ENCODE data around the gene ZBTB42. TPM values are rescaled to one million over a fixed set of nuclear protein-coding genes. Genes with fewer than 3 reads are reported as not detected.
A peak's percentile ranks its signal among the peaks of the same experiment; 100 is the strongest.

Gene ZBTB42
- total RNA-seq, 1 experiment from 2014 or later = 4.2 TPM

GRCh38 chr14:104752735-104753527, 48.0 kb upstream of the ZBTB42 start, which contains the start of gene SIVA1:
TSS of gene SIVA1 (plus strand) at chr14:104753147. CDS start at chr14:104753202, 55 bp downstream.
- no peaks in the 10 kb centered on the region for H3K9me2 ChIP-seq (ENCODE audit: insufficient read depth)
- POLR2A ChIA-PET (ENCODE audit: unreplicated experiment) = interaction anchor here (0.7 kb wide), 1 partner anchor 45 kb away, joined by 3 read pairs; no protein-coding TSS in a partner anchor
- no TSS peak for BruUV-seq (replicated peaks)
- peak; percentile 95 to 97 for DNase-seq
- H3K4me3 ChIP-seq = peak within 1 kb of the TSS; percentile 65
- peak within 1 kb of the TSS; percentile 92 for H2AFZ ChIP-seq
- H3K27ac ChIP-seq = 0 out of 2 replicates have a peak within 1 kb of the TSS, but pooled peaks have one; percentile 7
- peak within 1 kb of the TSS; percentile 96 for H3K4me2 ChIP-seq
- H3K27me3 ChIP-seq (ENCODE audit: insufficient read depth, low read depth) = no peaks in the 10 kb centered on the region
- CTCF ChIA-PET = interaction anchor here (0.6 kb wide), 1 partner anchor 548 kb away, joined by 4 read pairs; no protein-coding TSS in a partner anchor
- peaks cover 9% of the 10 kb centered on the region; the same call in 1 of the 2 replicates for H3F3A ChIP-seq (ENCODE audit: insufficient read depth, low read depth)
- H3K79me2 ChIP-seq (ENCODE audit: low read depth) = peaks cover 38% of the 10 kb centered on the region
- intact Hi-C loops (cut with micrococcal nuclease; ENCODE audit: unreplicated experiment) = loop anchor here (5.0 kb wide), 1 partner anchor 71 kb away; no protein-coding TSS in a partner anchor
- no peaks in the 10 kb centered on the region for H3K9me3 ChIP-seq (ENCODE audit: insufficient read depth, low read depth)
- H3K36me3 ChIP-seq (ENCODE audit: low read depth) = peaks cover 3% of the 10 kb centered on the region; the same call in 1 of the 2 replicates
- H3K4me1 ChIP-seq (replicated peaks; ENCODE audit: insufficient read depth) = peaks cover 28% of the 10 kb centered on the region
- H4K20me1 ChIP-seq (ENCODE audit: insufficient read depth) = peaks cover 10% of the 10 kb centered on the region
- TF ChIP-seq EZH2 (IDR thresholded peaks at IDR 0.05; ENCODE audit: low read depth) (no peak), CTCF (conservative IDR thresholded peaks at IDR 0.05) (no peak)

- H3K36me3 ChIP-seq (ENCODE audit: low read depth) = peaks cover 3% of the 10 kb centered on the region; the same call in 1 of the 2 replicates
- ChIA-PET POLR2A (ENCODE audit: unreplicated experiment) (interaction anchor here (0.7 kb wide), 1 partner anchor 548 kb away, joined by 7 read pairs; no protein-coding TSS in a partner anchor), CTCF (no interaction called here)
- peak overlapping the region; percentile 88 for H3K4me2 ChIP-seq
- peaks cover 9% of the 10 kb centered on the region; the same call in 1 of the 2 replicates for H3F3A ChIP-seq (ENCODE audit: insufficient read depth, low read depth)
- TF ChIP-seq CTCF (conservative IDR thresholded peaks at IDR 0.05) (no peak), EZH2 (IDR thresholded peaks at IDR 0.05; ENCODE audit: low read depth) (no peak)
- peaks cover 38% of the 10 kb centered on the region for H3K79me2 ChIP-seq (ENCODE audit: low read depth)
- intact Hi-C loops (cut with micrococcal nuclease; ENCODE audit: unreplicated experiment) = loop anchor here (5.0 kb wide), 1 partner anchor 71 kb away; no protein-coding TSS in a partner anchor
- peaks cover 24% of the 10 kb centered on the region for H3K4me1 ChIP-seq (replicated peaks; ENCODE audit: insufficient read depth)
- no peak for DNase-seq
- no peaks in the 10 kb centered on the region for H3K9me2 ChIP-seq (ENCODE audit: insufficient read depth)
- H2AFZ ChIP-seq = peak overlapping the region; percentile 81; the same call in 1 of the 2 replicates
- H3K9me3 ChIP-seq (ENCODE audit: insufficient read depth, low read depth) = no peaks in the 10 kb centered on the region
- peaks cover 10% of the 10 kb centered on the region for H4K20me1 ChIP-seq (ENCODE audit: insufficient read depth)
- no TSS peak for BruUV-seq (replicated peaks)
- H3K27me3 ChIP-seq (ENCODE audit: insufficient read depth, low read depth) = no peaks in the 10 kb centered on the region
- no peak overlapping the region for H3K27ac ChIP-seq
- H3K4me3 ChIP-seq = peak overlapping the region; percentile 61
Measured at GRCh38 chr14:104753528-104754212, 47.2 kb upstream of the ZBTB42 start.

GRCh38 chr14:104754213-104754851, 46.6 kb upstream of the ZBTB42 start:
- Histone ChIP-seq H2AFZ (no peak overlapping the region), H3K9me2 (ENCODE audit: insufficient read depth) (no peaks in the 10 kb centered on the region), H3K4me3 (peak overlapping the region; percentile 61), H3K4me1 (replicated peaks; ENCODE audit: insufficient read depth) (peaks cover 18% of the 10 kb centered on the region), H3F3A (ENCODE audit: insufficient read depth, low read depth) (peaks cover 7% of the 10 kb centered on the region; the same call in 1 of the 2 replicates), H4K20me1 (ENCODE audit: insufficient read depth) (peaks cover 16% of the 10 kb centered on the region), H3K27me3 (ENCODE audit: insufficient read depth, low read depth) (no peaks in the 10 kb centered on the region), H3K27ac (no peak overlapping the region), H3K36me3 (ENCODE audit: low read depth) (peaks cover 3% of the 10 kb centered on the region; the same call in 1 of the 2 replicates), H3K9me3 (ENCODE audit: insufficient read depth, low read depth) (no peaks in the 10 kb centered on the region), H3K79me2 (ENCODE audit: low read depth) (peaks cover 38% of the 10 kb centered on the region), H3K4me2 (peak overlapping the region; percentile 88)
- POLR2A ChIA-PET (ENCODE audit: unreplicated experiment) = interaction anchor here (0.7 kb wide), 1 partner anchor 547 kb away, joined by 7 read pairs; no protein-coding TSS in a partner anchor
- intact Hi-C loops (cut with micrococcal nuclease; ENCODE audit: unreplicated experiment) = loop anchor here (5.0 kb wide), 1 partner anchor 72 kb away; no protein-coding TSS in a partner anchor
- TF ChIP-seq EZH2 (IDR thresholded peaks at IDR 0.05; ENCODE audit: low read depth) = no peak
- TF ChIP-seq CTCF (conservative IDR thresholded peaks at IDR 0.05) = no peak
- CTCF ChIA-PET = no interaction called here
- BruUV-seq (replicated peaks) = TSS peak; percentile 36
- no peak for DNase-seq

Data from PC-9 (cell line).